GM12875 (cell line): ENCODE data around the gene MUC2.

Experiments
- H3K4me3 ChIP-seq: one replicate; pipeline ENCODE4 v1.5.1; 2011; ENCODE audit warnings: low read depth, low read length, control low read depth
- CTCF ChIP-seq: IDR thresholded peaks from 2 replicates; pipeline ENCODE4 v1.5.1; 2011; ENCODE audit warnings: low read depth, mild to moderate bottlenecking, control low read depth, inconsistent platforms, low read length, moderate library complexity, borderline replicate concordance; ENCODE audit not compliant: insufficient read depth

Gene MUC2

GRCh38 chr11:1085440-1086170 is 10.9 kb downstream of the MUC2 start:
- no peak overlapping the region for H3K4me3 ChIP-seq
- no peak for TF ChIP-seq CTCF

DNA sequence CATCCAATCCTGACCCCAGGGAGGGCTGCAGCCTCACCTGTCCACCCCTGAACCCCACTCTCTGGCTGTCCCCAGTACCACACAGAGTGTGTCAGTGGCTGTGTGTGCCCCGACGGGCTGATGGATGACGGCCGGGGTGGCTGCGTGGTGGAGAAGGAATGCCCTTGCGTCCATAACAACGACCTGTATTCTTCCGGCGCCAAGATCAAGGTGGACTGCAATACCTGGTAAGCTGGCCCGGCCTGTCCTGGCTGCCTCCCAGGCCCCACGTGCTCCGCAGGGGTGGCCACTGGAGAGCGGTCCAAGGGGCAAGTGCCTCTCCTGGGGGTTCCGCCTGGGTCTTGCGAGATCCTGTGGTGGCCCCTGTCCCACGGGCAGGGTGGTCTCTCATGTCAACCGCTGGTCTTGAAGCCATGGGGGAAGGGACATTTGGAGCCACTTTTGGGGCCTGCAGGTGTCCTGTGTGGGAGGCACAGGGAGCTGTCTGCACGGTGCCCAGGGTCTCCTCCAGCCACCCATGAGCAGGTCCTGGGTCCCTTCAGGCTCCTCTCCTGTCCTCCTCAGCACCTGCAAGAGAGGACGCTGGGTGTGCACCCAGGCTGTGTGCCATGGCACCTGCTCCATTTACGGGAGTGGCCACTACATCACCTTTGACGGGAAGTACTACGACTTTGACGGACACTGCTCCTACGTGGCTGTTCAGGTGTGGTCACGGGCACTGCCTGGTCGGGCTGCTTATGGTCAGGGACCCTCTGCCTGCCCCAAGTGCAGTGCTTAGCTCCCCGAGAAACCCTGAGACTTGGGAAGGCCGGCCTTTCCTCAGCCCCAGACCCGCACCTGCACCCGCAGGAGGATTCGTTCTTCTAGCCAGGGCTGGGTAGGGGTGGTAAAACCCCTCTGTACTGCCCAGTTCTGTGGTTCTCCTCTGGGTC is 11.8 kb downstream of the MUC2 start:
- H3K4me3 ChIP-seq, result no peak overlapping the region
- no peak for TF ChIP-seq CTCF

- H3K4me3 ChIP-seq, result no peak overlapping the region
- no peak for TF ChIP-seq CTCF
Observed at GRCh38 chr11:1087279-1087960, 12.7 kb downstream of the MUC2 start.

DNA sequence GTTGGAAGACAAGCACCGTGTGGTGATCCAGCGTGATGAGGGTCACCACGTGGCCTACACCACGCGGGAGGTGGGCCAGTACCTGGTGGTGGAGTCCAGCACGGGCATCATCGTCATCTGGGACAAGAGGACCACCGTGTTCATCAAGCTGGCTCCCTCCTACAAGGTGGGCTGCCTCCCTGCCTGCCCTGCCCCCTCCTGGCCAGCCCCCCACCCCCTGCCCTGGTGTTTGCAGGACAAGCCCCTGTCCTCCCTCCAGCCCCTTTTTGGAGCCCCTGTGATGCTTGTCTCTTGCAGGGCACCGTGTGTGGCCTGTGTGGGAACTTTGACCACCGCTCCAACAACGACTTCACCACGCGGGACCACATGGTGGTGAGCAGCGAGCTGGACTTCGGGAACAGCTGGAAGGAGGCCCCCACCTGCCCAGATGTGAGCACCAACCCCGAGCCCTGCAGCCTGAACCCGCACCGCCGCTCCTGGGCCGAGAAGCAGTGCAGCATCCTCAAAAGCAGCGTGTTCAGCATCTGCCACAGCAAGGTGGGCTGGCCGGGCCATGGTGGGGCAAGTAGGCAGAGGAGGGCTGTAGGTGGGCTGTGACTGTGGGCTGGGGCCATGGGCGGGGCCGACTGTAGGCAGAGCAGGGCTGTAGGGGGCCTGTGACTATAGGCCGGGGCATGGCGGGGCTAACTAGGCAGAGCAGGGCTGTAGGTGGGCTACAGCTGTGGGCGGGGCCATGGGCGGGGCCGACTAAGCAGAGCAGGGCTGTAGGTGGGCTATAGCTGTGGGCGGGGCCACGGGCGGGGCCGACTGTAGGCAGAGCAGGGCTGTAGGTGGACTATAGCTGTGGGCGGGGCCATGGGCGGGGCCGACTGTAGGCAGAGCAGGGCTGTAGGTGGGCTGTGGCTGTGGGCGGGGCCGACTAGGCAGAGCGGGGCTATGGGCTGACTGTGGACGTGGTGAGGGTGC is 13.6 kb downstream of the MUC2 start:
- no peak overlapping the region for H3K4me3 ChIP-seq
- no peak for TF ChIP-seq CTCF

DNA sequence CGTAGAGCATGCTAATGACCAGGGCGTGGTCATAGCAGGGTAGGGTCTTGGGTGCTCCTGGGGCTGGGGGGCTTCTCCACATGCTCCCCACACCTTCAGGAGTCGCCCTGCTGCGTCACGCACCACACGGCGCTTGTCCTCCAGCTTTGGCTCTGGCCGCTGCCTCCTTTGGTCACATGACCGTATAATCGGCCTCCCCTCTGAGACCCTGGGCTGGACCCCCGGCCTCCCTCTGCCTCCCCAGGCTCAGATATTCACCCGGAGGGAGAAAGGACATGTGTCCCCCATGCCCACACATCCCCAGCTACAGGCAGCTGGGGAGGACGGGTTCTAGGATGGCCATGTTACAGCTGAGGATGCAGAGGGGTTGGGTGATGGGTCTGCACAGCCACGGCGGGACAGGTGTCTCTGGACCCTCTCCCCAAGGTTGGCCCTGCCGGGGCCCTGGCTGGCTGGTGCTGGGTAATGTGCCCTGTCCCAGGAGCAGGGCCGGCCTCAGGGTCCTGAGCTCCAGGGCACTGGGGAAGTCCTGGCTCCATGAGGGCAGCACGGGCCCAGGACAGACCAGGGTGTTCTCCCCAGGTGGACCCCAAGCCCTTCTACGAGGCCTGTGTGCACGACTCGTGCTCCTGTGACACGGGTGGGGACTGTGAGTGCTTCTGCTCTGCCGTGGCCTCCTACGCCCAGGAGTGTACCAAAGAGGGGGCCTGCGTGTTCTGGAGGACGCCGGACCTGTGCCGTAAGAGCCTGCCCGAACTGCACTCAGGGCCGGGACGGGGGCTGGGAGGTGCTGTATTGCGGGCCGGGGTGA is 14.5 kb downstream of the MUC2 start:
- H3K4me3 ChIP-seq, result no peak overlapping the region
- no peak for TF ChIP-seq CTCF
